Measurements from ENCODE around the gene VPS13A.
"Not testable (repeated sequence)": the region's sequence is repeated elsewhere in the genome, so short reads cannot be mapped to it uniquely, and the experiment has no call there.

Gene VPS13A

GRCh38 chr9:77183581-77183980, 6.2 kb downstream of the VPS13A start:
- DNase-seq (ENCODE audit: low read depth in 3 of 3, low spot score in 1 of 3), result no peak

GRCh38 chr9:77188242-77188641, 10.9 kb downstream of the VPS13A start:
- no peak for DNase-seq (ENCODE audit: low read depth in 3 of 3, low spot score in 1 of 3)

GRCh38 chr9:77194423-77194822, 17.1 kb downstream of the VPS13A start:
- DNase-seq (ENCODE audit: low read depth in 3 of 3, low spot score in 1 of 3), result no peak

- no peak for DNase-seq (ENCODE audit: low read depth in 3 of 3, low spot score in 1 of 3)
These were observed 32.8 kb downstream of the VPS13A start for GRCh38 chr9:77210116-77210515.

- DNase-seq (ENCODE audit: low read depth in 3 of 3, low spot score in 1 of 3), result no peak
These were observed 34.2 kb downstream of the VPS13A start for GRCh38 chr9:77211561-77211960.

- no peak for DNase-seq (ENCODE audit: low read depth in 3 of 3, low spot score in 1 of 3)
These were observed 35.5 kb downstream of the VPS13A start for GRCh38 chr9:77212801-77213200.

GRCh38 chr9:77215874-77216273, 38.5 kb downstream of the VPS13A start:
- no peak for DNase-seq (ENCODE audit: low read depth in 3 of 3, low spot score in 1 of 3)

GRCh38 chr9:77218612-77219011, 41.3 kb downstream of the VPS13A start:
- no peak for DNase-seq (ENCODE audit: low read depth in 3 of 3, low spot score in 1 of 3)

- no peak for DNase-seq (ENCODE audit: low read depth in 3 of 3, low spot score in 1 of 3)
These were observed 44.1 kb downstream of the VPS13A start for GRCh38 chr9:77221431-77221830.

- no peak for DNase-seq (ENCODE audit: low read depth in 3 of 3, low spot score in 1 of 3)
These were observed 47.5 kb downstream of the VPS13A start for GRCh38 chr9:77224746-77225312.

GRCh38 chr9:77236693-77237092, 59.4 kb downstream of the VPS13A start:
- no peak for DNase-seq (ENCODE audit: low read depth in 3 of 3, low spot score in 1 of 3)

GRCh38 chr9:77237896-77238295, 60.6 kb downstream of the VPS13A start:
- no peak for DNase-seq (ENCODE audit: low read depth in 3 of 3, low spot score in 1 of 3)

- DNase-seq (ENCODE audit: low read depth in 3 of 3, low spot score in 1 of 3), result no peak
These were observed 73.7 kb downstream of the VPS13A start for GRCh38 chr9:77251050-77251449.

- DNase-seq (ENCODE audit: low read depth in 3 of 3, low spot score in 1 of 3), result no peak
These were observed 79.9 kb downstream of the VPS13A start for GRCh38 chr9:77257275-77257674.

GRCh38 chr9:77261605-77262004, 84.3 kb downstream of the VPS13A start:
- no peak for DNase-seq (ENCODE audit: low read depth in 3 of 3, low spot score in 1 of 3)

- DNase-seq (ENCODE audit: low read depth in 3 of 3, low spot score in 1 of 3), result not testable (repeated sequence)
These were observed 90.4 kb downstream of the VPS13A start for GRCh38 chr9:77267762-77268161.

GRCh38 chr9:77271023-77271690, 93.8 kb downstream of the VPS13A start:
- DNase-seq (ENCODE audit: low read depth in 3 of 3, low spot score in 1 of 3), result no peak

GRCh38 chr9:77276799-77277198, 99.5 kb downstream of the VPS13A start:
- DNase-seq (ENCODE audit: low read depth in 3 of 3, low spot score in 1 of 3), result no peak

- no peak for DNase-seq (ENCODE audit: low read depth in 3 of 3, low spot score in 1 of 3)
These were observed 100.4 kb downstream of the VPS13A start for GRCh38 chr9:77277719-77278118.

GRCh38 chr9:77283991-77284390, 106.7 kb downstream of the VPS13A start:
- DNase-seq (ENCODE audit: low read depth in 3 of 3, low spot score in 1 of 3), result no peak

- DNase-seq (ENCODE audit: low read depth in 3 of 3, low spot score in 1 of 3), result no peak
These were observed 107.3 kb downstream of the VPS13A start for GRCh38 chr9:77284616-77285015.

GRCh38 chr9:77290373-77290772, 113.0 kb downstream of the VPS13A start:
- no peak for DNase-seq (ENCODE audit: low read depth in 3 of 3, low spot score in 1 of 3)

GRCh38 chr9:77291714-77292113, 114.4 kb downstream of the VPS13A start:
- DNase-seq (ENCODE audit: low read depth in 3 of 3, low spot score in 1 of 3), result no peak

All from stimulated activated CD4-positive, alpha-beta T cell treated with anti-CD3 and anti-CD28 coated beads, TNF-alpha, amount 100 ng/mL, for 1 hour (primary cell).